ENCODE data around the gene PIK3AP1. TPM values are rescaled to one million over a fixed set of nuclear protein-coding genes. Genes with fewer than 3 reads are reported as not detected.

Gene PIK3AP1
- total RNA-seq, 1 donor, result not detected

- TF ChIP-seq CTCF (IDR thresholded peaks at IDR 0.05; ENCODE audit: insufficient read depth, low read length), result no peak
- no peak overlapping the region for H3K4me3 ChIP-seq (ENCODE audit: low read depth, low read length)
- no peak for DNase-seq (ENCODE audit: low read depth)
Measured at GRCh38 chr10:96675846-96676245, 44.5 kb downstream of the PIK3AP1 start.

- no peak for TF ChIP-seq CTCF (IDR thresholded peaks at IDR 0.05; ENCODE audit: insufficient read depth, low read length)
- peak overlapping the region; percentile 9 for H3K4me3 ChIP-seq (ENCODE audit: low read depth, low read length)
- peak; percentile 39 for DNase-seq (ENCODE audit: low read depth)
Measured at GRCh38 chr10:96673318-96674099, 46.8 kb downstream of the PIK3AP1 start.

- no peak for DNase-seq (ENCODE audit: low read depth)
- no peak overlapping the region for H3K4me3 ChIP-seq (ENCODE audit: low read depth, low read length)
- TF ChIP-seq CTCF (IDR thresholded peaks at IDR 0.05; ENCODE audit: insufficient read depth, low read length), result no peak
Measured at GRCh38 chr10:96672481-96673175, 47.7 kb downstream of the PIK3AP1 start.

GRCh38 chr10:96671211-96671890 lies 49.0 kb downstream of the PIK3AP1 start:
- no peak for DNase-seq (ENCODE audit: low read depth)
- H3K4me3 ChIP-seq (ENCODE audit: low read depth, low read length), result no peak overlapping the region
- TF ChIP-seq CTCF (IDR thresholded peaks at IDR 0.05; ENCODE audit: insufficient read depth, low read length), result no peak

- no peak for TF ChIP-seq CTCF (IDR thresholded peaks at IDR 0.05; ENCODE audit: insufficient read depth, low read length)
- no peak overlapping the region for H3K4me3 ChIP-seq (ENCODE audit: low read depth, low read length)
- DNase-seq (ENCODE audit: low read depth), result no peak
Measured at GRCh38 chr10:96670786-96671185, 49.5 kb downstream of the PIK3AP1 start.

GRCh38 chr10:96667401-96667800 lies 52.9 kb downstream of the PIK3AP1 start:
- no peak for DNase-seq (ENCODE audit: low read depth)
- H3K4me3 ChIP-seq (ENCODE audit: low read depth, low read length), result no peak overlapping the region
- no peak for TF ChIP-seq CTCF (IDR thresholded peaks at IDR 0.05; ENCODE audit: insufficient read depth, low read length)

Measured in fibroblast of the aortic adventitia (primary cell).